Activated CD4-positive, alpha-beta T cell treated with anti-CD3 and anti-CD28 coated beads, Interleukin-2, amount 50 U/mL, for 4 hours (primary cell): Measurements from ENCODE around the gene OAS2.
"Not testable (repeated sequence)": the region's sequence is repeated elsewhere in the genome, so short reads cannot be mapped to it uniquely, and the experiment has no call there.

Experiments used
- DNase-seq, 2 experiments: peaks; one replicate each; pipeline ENCODE4 v3.0.0-alpha.2; 2020

Gene OAS2

GRCh38 chr12:112986291-112986800 is 8.0 kb downstream of the OAS2 start:
- DNase-seq: no peak

DNA sequence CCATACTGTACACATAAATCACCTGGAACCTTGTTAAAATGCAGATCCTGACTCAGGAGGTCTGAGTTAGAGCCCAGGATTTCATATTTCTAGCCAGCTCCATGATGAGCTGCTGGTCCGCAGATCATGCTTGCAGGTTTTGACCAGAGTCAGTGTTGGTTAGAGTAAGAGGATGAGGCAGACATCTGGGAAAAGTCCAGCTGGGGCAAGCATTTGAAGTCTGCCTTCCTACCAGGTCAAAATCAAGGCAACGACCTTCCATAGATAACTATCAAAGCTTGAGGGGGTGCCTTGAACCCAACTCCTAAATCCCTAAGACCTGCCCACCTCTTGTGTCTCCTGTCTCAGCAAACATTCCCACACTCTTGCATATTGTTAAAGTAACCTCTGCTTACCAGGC is 9.2 kb downstream of the OAS2 start:
- DNase-seq: no peak

GRCh38 chr12:112988224-112988623 is 9.9 kb downstream of the OAS2 start:
- DNase-seq: no peak

DNA sequence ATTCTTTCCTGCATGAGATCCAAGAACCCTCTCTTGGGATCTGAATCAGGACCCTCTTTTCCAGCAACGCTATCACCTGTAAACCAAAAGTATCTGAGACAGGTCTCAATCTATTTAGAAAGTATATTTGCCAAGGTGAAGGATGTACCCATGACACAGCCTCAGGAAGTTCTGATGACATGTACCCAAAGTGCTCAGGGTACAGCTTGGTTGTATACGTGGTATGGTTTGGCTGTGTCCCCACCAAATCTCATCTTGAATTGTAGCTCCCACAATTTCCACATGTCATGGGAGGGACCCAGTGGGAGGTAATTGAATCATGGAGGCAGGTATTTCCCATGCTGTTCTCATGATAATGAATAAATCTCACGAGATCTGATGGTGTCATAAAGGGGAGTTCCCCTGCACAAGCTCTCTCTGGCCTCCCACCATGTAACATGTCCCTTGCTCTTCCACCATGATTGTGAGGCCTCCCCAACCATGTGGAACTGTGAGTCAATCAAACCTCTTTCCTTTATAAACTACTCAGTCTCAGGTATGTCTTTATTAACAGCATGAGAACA is 10.6 kb downstream of the OAS2 start:
- not testable (repeated sequence) for DNase-seq

- no peak for DNase-seq
These were observed 11.5 kb downstream of the OAS2 start for GRCh38 chr12:112989806-112990205.

DNA sequence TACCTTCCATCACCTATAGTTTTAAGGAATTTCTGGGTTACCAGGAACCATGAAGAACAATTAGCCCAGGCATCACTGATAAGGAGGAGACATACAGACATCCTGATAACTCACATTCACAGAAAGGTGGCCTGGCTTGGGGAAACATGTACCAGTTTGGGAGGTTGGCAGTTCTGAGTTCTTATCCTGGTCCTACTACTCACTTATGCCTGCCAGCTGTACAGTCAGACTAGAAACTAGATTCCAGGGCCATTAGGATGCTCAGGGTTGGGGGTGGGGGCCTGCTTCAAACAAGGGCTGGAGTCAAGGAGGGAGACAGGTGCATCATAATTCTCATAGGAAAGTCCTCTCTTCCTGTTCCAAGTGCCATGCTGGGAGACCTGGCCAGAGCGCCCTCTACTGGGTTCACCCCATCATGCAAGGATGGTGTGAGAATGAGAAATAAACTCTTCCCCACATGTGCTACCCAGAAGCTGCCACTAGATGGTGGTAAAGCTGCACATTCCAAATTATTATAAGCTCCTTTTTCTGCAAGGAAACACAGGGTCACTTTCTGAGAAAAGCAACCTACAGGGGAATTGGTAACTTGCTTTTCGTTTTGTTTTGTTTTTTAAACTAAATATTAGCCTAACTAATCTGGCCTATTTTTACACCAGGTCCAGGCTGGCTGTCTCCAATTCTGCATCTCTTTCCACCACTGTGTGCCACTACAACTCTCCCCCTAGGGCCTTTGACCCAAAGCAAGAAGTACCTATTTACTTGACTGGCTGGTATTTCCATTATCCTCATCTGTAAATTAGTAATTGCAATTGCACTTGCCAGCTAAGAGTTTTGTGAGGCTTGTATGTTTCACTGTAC is 14.5 kb downstream of the OAS2 start:
- peak; percentile 64 to 68 for DNase-seq

- no peak for DNase-seq
These were observed 16.7 kb downstream of the OAS2 start for GRCh38 chr12:112995008-112995407.

DNA sequence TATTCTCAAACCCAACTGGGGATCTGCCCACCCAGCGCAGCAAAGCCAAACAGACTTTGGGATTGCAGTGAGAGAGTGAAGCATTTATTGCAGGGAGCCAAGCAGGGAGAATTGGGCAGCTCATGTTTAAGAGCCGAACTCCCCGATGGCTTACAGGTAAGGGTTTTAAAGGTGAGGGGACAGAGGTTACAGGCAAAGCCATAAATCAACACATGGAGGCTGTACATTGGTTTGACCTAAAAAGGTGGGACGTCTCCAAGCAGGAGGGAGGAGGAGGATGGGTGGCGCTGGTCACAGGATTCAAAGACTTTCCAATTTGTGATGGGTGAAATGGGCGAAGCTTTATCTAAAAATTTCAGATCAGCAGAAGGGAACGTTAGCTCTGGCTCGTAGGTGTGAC is 18.2 kb downstream of the OAS2 start:
- DNase-seq: no peak

DNA sequence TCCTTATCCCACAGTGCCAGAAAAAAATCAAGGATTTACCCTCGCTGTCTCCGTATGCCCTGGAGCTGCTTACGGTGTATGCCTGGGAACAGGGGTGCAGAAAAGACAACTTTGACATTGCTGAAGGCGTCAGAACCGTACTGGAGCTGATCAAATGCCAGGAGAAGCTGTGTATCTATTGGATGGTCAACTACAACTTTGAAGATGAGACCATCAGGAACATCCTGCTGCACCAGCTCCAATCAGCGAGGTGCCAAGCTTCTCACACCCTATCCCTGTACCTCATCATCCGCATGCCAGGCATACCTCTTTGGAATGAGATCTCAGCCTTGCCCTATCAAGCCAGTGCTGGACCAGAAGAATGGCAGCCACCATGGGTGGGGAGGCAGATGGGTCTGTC is 19.2 kb downstream of the OAS2 start:
- no peak for DNase-seq

DNA sequence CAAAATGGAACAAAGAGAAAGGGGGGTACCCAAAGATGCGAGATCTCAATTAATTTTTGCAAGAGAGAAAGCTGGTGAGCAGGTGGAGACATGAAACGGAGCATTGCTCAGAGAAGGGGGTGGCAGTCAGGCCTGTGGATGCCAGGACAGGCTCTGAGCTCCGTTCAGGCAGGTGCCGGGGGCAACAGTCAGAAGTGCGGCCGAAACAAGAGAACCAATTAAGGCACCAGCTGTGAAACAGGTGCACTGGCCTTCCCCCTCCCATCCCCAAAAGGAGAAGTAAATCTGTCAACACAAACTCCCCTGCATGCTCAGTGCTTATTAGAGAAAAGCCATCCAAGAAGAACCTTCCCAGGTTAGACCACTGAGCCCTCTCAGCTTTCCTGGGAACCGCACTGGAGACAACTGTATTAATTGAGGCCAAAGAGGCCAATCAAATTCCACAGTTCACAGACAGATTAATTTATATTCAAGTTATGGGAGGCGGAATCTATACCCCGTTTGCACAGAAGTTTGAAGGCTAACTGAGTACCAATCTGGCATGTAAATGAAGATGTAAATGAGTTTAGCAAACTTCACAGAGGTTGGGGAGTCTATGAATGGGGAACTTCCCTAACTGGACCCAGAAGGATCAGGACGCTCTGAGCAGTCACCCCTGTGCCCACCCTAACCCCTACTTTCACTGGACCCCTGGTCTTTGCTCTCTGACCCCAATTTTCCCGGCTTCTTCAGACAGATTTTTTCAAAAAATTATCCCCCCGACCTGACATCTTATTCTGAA is 20.9 kb downstream of the OAS2 start:
- no peak for DNase-seq

- no peak for DNase-seq
These were observed 22.1 kb downstream of the OAS2 start for GRCh38 chr12:113000433-113000832.

DNA sequence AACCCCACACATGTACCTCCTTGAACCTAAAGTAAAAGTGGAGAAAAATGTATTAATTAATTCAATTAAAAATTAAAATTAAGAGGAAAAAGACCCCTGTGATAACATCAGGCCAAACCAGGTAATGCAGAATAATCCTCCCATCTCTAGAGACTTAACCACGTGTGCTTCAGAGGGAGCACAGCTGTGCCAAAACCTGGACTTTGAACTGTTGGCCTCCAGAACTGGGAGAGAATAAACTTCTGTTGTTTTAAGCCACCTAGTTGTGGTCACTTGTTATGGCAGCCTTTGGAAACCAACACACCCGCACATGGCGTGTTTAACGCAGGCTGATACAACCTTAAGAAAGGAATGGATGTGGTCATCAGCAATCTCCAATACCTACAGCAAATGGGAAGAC is 23.8 kb downstream of the OAS2 start:
- no peak for DNase-seq

DNA sequence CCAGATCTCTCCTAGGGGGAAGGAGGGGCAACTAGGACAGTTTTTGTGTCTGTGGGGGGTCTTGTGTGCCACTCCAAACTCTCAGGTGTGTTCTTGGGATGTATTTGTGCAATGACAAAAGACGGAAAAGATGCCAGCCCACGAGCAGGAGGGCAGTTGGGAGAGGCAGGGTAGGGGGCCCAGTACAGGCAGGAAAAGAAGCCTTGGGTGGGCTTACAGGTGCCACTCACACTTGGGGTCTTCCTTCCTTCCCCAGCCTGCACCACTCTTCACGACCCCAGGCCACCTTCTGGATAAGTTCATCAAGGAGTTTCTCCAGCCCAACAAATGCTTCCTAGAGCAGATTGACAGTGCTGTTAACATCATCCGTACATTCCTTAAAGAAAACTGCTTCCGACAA is 24.4 kb downstream of the OAS2 start:
- no peak for DNase-seq

DNA sequence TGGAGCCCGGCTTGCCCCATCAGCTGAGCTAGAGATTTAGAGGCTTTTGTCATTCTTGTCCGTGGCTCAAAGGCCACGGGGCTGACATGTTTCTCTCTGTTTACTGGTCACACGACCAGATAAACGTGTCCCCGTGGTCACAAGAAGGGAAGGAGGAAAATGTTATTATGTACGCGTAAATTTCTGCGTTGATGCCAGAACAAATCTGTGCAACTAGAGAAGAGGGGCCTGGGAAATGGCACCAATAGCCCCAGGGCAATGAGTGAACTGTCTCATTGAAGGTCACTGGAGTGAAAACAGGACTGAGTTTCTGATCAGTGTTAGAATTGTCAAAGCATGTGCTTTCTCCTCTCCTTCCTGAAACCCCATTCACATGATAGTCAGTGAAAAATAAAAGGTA is 25.3 kb downstream of the OAS2 start:
- no peak for DNase-seq

GRCh38 chr12:113005762-113006161 is 27.4 kb downstream of the OAS2 start:
- no peak for DNase-seq

- no peak for DNase-seq
These were observed 27.9 kb downstream of the OAS2 start for GRCh38 chr12:113006206-113006605.

GRCh38 chr12:113006641-113007040 is 28.3 kb downstream of the OAS2 start:
- DNase-seq: no peak

DNA sequence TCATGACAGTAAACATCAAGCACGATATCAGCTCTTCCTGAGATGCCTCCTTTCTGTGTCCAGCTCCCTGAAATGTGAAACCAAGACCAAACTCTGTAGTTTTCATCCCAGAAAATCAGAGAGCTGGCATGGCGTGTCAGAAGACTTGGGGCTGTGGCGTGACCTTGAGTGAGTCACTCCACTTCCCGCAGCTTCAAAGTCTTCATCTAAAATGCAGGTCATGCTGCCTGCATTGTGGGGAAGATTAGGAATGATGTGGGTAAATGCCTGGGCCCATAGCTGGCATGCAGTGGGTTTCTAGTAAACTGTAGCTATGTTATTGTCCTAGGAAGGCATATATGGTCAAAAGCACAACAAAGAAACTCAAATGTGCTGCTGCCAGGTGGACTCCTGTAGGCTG is 28.8 kb downstream of the OAS2 start:
- no peak for DNase-seq

- DNase-seq: no peak
These were observed 32.4 kb downstream of the OAS2 start for GRCh38 chr12:113010701-113011100.

- no peak for DNase-seq
These were observed 36.2 kb downstream of the OAS2 start for GRCh38 chr12:113014565-113014964.

- no peak for DNase-seq
These were observed 38.5 kb downstream of the OAS2 start for GRCh38 chr12:113016796-113017195.

- no peak for DNase-seq
These were observed 40.7 kb downstream of the OAS2 start for GRCh38 chr12:113019025-113019424.

DNA sequence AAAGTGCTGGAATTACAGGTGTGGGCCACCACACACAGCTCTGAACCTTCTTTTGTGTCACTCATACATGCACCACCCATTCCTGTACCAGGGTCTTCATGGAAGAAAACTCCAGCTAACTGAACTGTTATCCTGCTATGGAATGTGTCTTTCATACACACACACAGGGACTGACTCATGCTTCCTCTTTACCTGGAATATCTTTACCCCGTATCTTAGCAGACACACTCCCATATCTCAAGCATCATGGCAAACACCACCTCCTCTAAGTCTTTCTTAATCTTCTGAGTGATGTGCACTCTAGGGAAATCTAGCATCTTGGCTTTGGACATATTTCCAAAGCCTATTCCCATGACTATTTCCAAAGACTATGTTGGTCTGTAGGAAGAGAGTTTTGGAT is 43.2 kb downstream of the OAS2 start:
- no peak for DNase-seq
